Liver (tissue), 3 donors: Measurements from ENCODE around the gene PI4K2A.

Experiments used
- CTCF ChIP-seq: fragments of 150-350 bp; IDR thresholded peaks from 2 replicates; pipeline ENCODE4 v1.5.1; 2017; ENCODE audit warnings: improper control_type of control experiment, low read depth, low read length; ENCODE audit not compliant: missing input control
- FOXA2 ChIP-seq: IDR thresholded peaks from 2 replicates; pipeline ENCODE4 v1.6.1; 2016; ENCODE audit warnings: antibody characterized with exemption
- RXRA ChIP-seq, 2 donors: IDR thresholded peaks; 2 replicates each; pipeline ENCODE4 v1.6.1; 2017 to 2018; ENCODE audit warnings: antibody characterized with exemption in 2 of 2, mild to moderate bottlenecking in 1 of 2
- donor health status: healthy.
- donor health status: healthy.

DNA sequence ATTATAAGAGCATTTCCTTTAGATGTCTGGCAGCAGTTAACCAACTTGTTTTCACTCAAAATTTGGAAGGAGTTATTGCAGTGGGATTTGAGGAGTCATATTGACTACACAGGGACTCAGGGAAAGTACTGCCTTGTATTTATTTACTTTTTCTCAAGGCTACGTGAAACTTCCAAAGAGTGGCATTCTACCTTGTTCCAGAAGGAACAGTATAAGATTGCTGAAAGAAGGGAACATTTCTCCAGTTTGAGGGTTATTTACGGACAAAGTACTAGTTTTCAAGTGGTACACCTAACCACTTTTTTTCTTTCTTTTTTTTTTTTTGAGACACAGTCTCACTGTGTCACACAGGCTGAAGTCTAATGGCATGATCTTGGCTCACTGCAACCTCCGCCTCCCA is 12.2 kb upstream of the PI4K2A start:
- TF ChIP-seq RXRA (IDR thresholded peaks at IDR 0.05) = no peak
- TF ChIP-seq FOXA2 = no peak
- no peak for TF ChIP-seq CTCF
